Measurements from ENCODE around the gene DHRS3. TPM values are rescaled to one million over a fixed set of nuclear protein-coding genes. Genes with fewer than 3 reads are reported as not detected.

DHRS3 gene
- total RNA-seq, 1 experiment from 2014 or later: 37.7 TPM

DNA sequence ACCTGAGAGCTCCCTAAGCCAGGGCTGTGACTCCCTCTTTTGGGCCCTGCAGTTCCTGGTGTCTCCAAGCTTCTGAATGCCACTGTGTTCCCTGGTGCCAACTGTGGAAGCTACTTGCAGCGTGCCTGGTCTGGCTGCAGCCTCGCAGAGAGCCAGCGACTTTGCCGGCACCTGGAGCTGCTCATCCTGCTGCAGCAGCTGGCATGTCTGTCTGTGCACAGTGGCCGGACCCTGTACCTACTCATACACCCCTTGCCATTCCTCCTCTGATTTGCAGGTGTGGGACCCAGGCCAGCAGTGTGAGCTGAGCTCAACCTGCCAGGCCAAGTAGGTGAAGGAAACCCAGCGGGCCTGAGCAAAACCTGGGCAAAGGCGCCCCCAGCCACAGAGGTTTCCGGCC is 13.6 kb upstream of the DHRS3 start:
- Mint-ChIP-seq H3K27me3 (ENCODE audit: low read depth) (no peaks in the 10 kb centered on the region), H3K36me3 (no peaks in the 10 kb centered on the region), H3K9me3 (no peaks in the 10 kb centered on the region; the same call in 1 of the 2 replicates), H3K4me1 (peaks cover 70% of the 10 kb centered on the region), H3K4me3 (no peak overlapping the region), H3K27ac (no peak overlapping the region; the same call in 1 of the 2 replicates)
- ChIA-PET POLR2A (interaction anchor here (0.6 kb wide), 1 partner anchor 110 kb away, joined by 3 read pairs; no protein-coding TSS in a partner anchor), CTCF (interaction anchor here (0.6 to 4.1 kb wide), 6 partner anchors 12 to 356 kb away, joined by 3 to 37 read pairs (median 7); partner anchors contain the start of gene DHRS3)
- ATAC-seq (no peak), DNase-seq (ENCODE audit: low spot score) (no peak)
- no peak for TF ChIP-seq ZNF317 (CRISPR knock-in tag; IDR thresholded peaks at IDR 0.05; ENCODE audit: borderline replicate concordance, low read depth)
- TF ChIP-seq ELF4 (CRISPR knock-in tag; IDR thresholded peaks at IDR 0.05; ENCODE audit: low read depth): no peak
- no peak for TF ChIP-seq FOXP4 (CRISPR knock-in tag; IDR thresholded peaks at IDR 0.05)
- no peak for TF ChIP-seq ZNF671 (CRISPR knock-in tag; IDR thresholded peaks at IDR 0.05)
- TF ChIP-seq, protein P1, sequence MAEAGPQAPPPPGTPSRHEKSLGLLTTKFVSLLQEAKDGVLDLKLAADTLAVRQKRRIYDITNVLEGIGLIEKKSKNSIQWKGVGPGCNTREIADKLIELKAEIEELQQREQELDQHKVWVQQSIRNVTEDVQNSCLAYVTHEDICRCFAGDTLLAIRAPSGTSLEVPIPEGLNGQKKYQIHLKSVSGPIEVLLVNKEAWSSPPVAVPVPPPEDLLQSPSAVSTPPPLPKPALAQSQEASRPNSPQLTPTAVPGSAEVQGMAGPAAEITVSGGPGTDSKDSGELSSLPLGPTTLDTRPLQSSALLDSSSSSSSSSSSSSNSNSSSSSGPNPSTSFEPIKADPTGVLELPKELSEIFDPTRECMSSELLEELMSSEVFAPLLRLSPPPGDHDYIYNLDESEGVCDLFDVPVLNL (CRISPR knock-in tag; IDR thresholded peaks at IDR 0.05; ENCODE audit: borderline replicate concordance, low read depth): no peak
- no peak for TF ChIP-seq HMGA2 (CRISPR knock-in tag; IDR thresholded peaks at IDR 0.05)
- no peak for TF ChIP-seq FOXJ3 (CRISPR knock-in tag; IDR thresholded peaks at IDR 0.05; ENCODE audit: borderline replicate concordance)

DNA sequence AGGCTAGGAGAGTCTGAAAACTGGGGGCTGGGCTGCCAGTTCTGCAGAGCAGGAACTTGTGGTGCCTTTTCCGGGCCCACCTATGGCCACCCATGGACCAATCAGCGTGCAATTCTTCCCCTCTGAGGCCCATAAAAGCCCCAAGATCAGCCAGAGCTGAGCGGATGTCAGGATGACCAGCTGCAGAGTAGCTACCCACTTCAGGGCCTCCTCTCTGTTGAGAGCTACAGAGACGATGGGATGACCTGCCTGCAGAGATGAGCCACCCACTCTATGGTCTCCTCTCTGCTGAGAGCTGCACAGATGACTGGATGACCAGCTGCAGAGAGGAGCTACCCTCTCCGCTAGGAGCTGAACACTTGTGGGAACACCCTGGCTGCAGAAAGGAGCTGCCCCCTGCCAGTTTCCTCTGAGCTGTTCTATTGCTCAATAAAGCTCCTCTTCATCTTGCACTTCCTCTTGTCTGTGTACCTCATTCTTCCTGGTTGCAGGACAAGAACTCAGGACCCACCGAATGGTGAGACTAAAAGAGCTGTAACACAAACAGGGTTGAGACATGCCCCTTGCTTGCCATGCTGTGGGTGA is 13.0 kb upstream of the DHRS3 start:
- Mint-ChIP-seq H3K4me1 (peaks cover 68% of the 10 kb centered on the region), H3K4me3 (no peak overlapping the region), H3K9me3 (no peaks in the 10 kb centered on the region; the same call in 1 of the 2 replicates), H3K36me3 (no peaks in the 10 kb centered on the region), H3K27ac (no peak overlapping the region), H3K27me3 (ENCODE audit: low read depth) (no peaks in the 10 kb centered on the region)
- ATAC-seq (no peak), DNase-seq (ENCODE audit: low spot score) (no peak)
- no peak for TF ChIP-seq ELF4 (CRISPR knock-in tag; IDR thresholded peaks at IDR 0.05; ENCODE audit: low read depth)
- no peak for TF ChIP-seq STAT6 (CRISPR knock-in tag; conservative IDR thresholded peaks at IDR 0.05; ENCODE audit: low read depth)
- TF ChIP-seq IRF2 (CRISPR knock-in tag; IDR thresholded peaks at IDR 0.05; ENCODE audit: borderline replicate concordance, low read depth): no peak
- TF ChIP-seq ARID4B (CRISPR knock-in tag; IDR thresholded peaks at IDR 0.05; ENCODE audit: borderline replicate concordance): no peak
- no peak for TF ChIP-seq FOXP1 (CRISPR knock-in tag; IDR thresholded peaks at IDR 0.05; ENCODE audit: borderline replicate concordance)
- TF ChIP-seq ATF1 (CRISPR knock-in tag; IDR thresholded peaks at IDR 0.05): no peak
- TF ChIP-seq, protein P2, sequence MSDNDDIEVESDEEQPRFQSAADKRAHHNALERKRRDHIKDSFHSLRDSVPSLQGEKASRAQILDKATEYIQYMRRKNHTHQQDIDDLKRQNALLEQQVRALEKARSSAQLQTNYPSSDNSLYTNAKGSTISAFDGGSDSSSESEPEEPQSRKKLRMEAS (CRISPR knock-in tag; IDR thresholded peaks at IDR 0.05): no peak
- TF ChIP-seq ZNF263 (CRISPR knock-in tag; IDR thresholded peaks at IDR 0.05; ENCODE audit: low read depth): no peak
- TF ChIP-seq AFF4 (CRISPR knock-in tag; IDR thresholded peaks at IDR 0.05; ENCODE audit: borderline replicate concordance): no peak
- no peak for TF ChIP-seq ZNF138 (CRISPR knock-in tag; conservative IDR thresholded peaks at IDR 0.05)
- TF ChIP-seq, protein P3, sequence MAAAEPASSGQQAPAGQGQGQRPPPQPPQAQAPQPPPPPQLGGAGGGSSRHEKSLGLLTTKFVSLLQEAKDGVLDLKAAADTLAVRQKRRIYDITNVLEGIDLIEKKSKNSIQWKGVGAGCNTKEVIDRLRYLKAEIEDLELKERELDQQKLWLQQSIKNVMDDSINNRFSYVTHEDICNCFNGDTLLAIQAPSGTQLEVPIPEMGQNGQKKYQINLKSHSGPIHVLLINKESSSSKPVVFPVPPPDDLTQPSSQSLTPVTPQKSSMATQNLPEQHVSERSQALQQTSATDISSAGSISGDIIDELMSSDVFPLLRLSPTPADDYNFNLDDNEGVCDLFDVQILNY (CRISPR knock-in tag; IDR thresholded peaks at IDR 0.05): no peak
- POLR2A ChIA-PET: interaction anchor here (0.6 kb wide), 1 partner anchor 111 kb away, joined by 3 read pairs; no protein-coding TSS in a partner anchor
- CTCF ChIA-PET: interaction anchor here (0.6 to 4.1 kb wide), 7 partner anchors 12 to 356 kb away, joined by 3 to 37 read pairs (median 7); partner anchors contain the start of gene DHRS3

All from WTC11 (cell line).